Tibial nerve (tissue), 4 donors: ENCODE results near the gene TMEM61. TPM values are rescaled to one million over a fixed set of nuclear protein-coding genes. Genes with fewer than 3 reads are reported as not detected.

ENCODE experiments used
- DNase-seq, 2 donors: peaks; one replicate each; pipeline ENCODE4 v3.0.0-alpha.2; 2019; ENCODE audit warnings: low spot score in 2 of 2
- H3K27ac ChIP-seq, 4 donors: fragments of 200-600 bp; sonication (generic) in 3 of 4; one replicate each; pipeline ENCODE4 v1.5.1; 2017 to 2019; ENCODE audit warnings: mild to moderate bottlenecking in 1 of 4
- H3K27me3 ChIP-seq, 2 donors: fragments of 200-600 bp; sonication (generic) in 1 of 2; one replicate each; pipeline versions ENCODE4 v1.5.1 to v1.6.0; 2017 to 2019
- H3K36me3 ChIP-seq, 3 donors: fragments of 200-600 bp; sonication (generic); one replicate each; pipeline ENCODE4 v1.5.1; 2018 to 2019
- H3K4me1 ChIP-seq, 4 donors: fragments of 200-600 bp; sonication (generic) in 3 of 4; one replicate each; pipeline ENCODE4 v1.5.1; 2017 to 2019
- H3K4me3 ChIP-seq, 4 donors: fragments of 200-600 bp; sonication (generic) in 3 of 4; one replicate each; pipeline ENCODE4 v1.5.1; 2017 to 2019; ENCODE audit warnings: mild to moderate bottlenecking in 1 of 4, moderate library complexity in 1 of 4
- H3K9me3 ChIP-seq, 4 donors: fragments of 200-600 bp; sonication (generic) in 3 of 4; one replicate each; pipeline ENCODE4 v1.5.1; 2017 to 2019
- EP300 ChIP-seq, 2 donors: sonication (generic); formaldehyde crosslinking; IDR thresholded peaks; one replicate each; pipeline ENCODE4 v1.6.1; 2017; ENCODE audit warnings: antibody characterized with exemption in 2 of 2, mild to moderate bottlenecking in 1 of 2
- POLR2A ChIP-seq, 2 donors: fragments of 450-650 bp; IDR thresholded peaks; one replicate each; pipeline ENCODE4 v1.6.1; 2017; ENCODE audit warnings: antibody characterized with exemption in 2 of 2, mild to moderate bottlenecking in 2 of 2, moderate library complexity in 2 of 2
- WGBS, 2 donors: methylation state at CpG; one replicate each; pipeline ENCODE4 v1.1.5; 2018; 5-methylcytosine and 5-hydroxymethylcytosine counted together
- total RNA-seq, 4 donors: library from RNA; depleted of rRNA; stranded (reverse); fragments of >200 nt; gene quantifications; one replicate each; pipeline ENCODE4 v1.1.0, GENCODE V29; 2016
- TF ChIP-seq, protein P1 (sequence below), 5 experiments: fragments of 200-600 bp in 3 of 5; fragments of 450-650 bp in 2 of 5; sonication (generic) in 3 of 5; IDR thresholded peaks; one replicate each; pipeline ENCODE4 v1.5.1; 2016 to 2019; ENCODE audit warnings: antibody characterized with exemption in 5 of 5, mild to moderate bottlenecking in 3 of 5, moderate library complexity in 2 of 5

Gene TMEM61
- total RNA-seq, 4 donors from 2014 or later, result 0.84 TPM; not detected in 3

- TF ChIP-seq, protein P1, sequence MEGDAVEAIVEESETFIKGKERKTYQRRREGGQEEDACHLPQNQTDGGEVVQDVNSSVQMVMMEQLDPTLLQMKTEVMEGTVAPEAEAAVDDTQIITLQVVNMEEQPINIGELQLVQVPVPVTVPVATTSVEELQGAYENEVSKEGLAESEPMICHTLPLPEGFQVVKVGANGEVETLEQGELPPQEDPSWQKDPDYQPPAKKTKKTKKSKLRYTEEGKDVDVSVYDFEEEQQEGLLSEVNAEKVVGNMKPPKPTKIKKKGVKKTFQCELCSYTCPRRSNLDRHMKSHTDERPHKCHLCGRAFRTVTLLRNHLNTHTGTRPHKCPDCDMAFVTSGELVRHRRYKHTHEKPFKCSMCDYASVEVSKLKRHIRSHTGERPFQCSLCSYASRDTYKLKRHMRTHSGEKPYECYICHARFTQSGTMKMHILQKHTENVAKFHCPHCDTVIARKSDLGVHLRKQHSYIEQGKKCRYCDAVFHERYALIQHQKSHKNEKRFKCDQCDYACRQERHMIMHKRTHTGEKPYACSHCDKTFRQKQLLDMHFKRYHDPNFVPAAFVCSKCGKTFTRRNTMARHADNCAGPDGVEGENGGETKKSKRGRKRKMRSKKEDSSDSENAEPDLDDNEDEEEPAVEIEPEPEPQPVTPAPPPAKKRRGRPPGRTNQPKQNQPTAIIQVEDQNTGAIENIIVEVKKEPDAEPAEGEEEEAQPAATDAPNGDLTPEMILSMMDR (IDR thresholded peaks at IDR 0.05), result no peak
- TF ChIP-seq POLR2A (IDR thresholded peaks at IDR 0.05) (no peak), EP300 (IDR thresholded peaks at IDR 0.05) (no peak)
- H3K4me3 ChIP-seq, result no peak overlapping the region
- no peaks in the 10 kb centered on the region for H3K9me3 ChIP-seq
- H3K27me3 ChIP-seq, result no peaks in the 10 kb centered on the region
- no peaks in the 10 kb centered on the region for H3K4me1 ChIP-seq
- DNase-seq, result no peak
- no peaks in the 10 kb centered on the region for H3K36me3 ChIP-seq
- no peak overlapping the region for H3K27ac ChIP-seq
- WGBS, 2 donors, result 81 to 85% methylated on average over 8 of the region's 8 CpGs
Measured at GRCh38 chr1:54989473-54989872, 9.0 kb downstream of the TMEM61 start.

- H3K27ac ChIP-seq, result no peak overlapping the region
- no peaks in the 10 kb centered on the region for H3K36me3 ChIP-seq
- H3K4me1 ChIP-seq, result no peaks in the 10 kb centered on the region
- H3K27me3 ChIP-seq, result peaks cover 0 to 4% of the 10 kb centered on the region in 2 donors
- TF ChIP-seq EP300 (IDR thresholded peaks at IDR 0.05), result no peak
- no peak for TF ChIP-seq POLR2A (IDR thresholded peaks at IDR 0.05)
- TF ChIP-seq, protein P1 (IDR thresholded peaks at IDR 0.05), result no peak
- DNase-seq, result no peak
- no peak overlapping the region for H3K4me3 ChIP-seq
- H3K9me3 ChIP-seq, result no peaks in the 10 kb centered on the region
- 67 to 70% methylated on average over 12 to 13 of the region's 13 CpGs for WGBS, 2 donors
Measured at GRCh38 chr1:54989968-54990810, 9.8 kb downstream of the TMEM61 start.

- Histone ChIP-seq H3K9me3 (no peaks in the 10 kb centered on the region), H3K36me3 (no peaks in the 10 kb centered on the region), H3K4me1 (no peaks in the 10 kb centered on the region), H3K27ac (no peak overlapping the region), H3K27me3 (peaks cover 0 to 11% of the 10 kb centered on the region in 2 donors), H3K4me3 (no peak overlapping the region)
- DNase-seq, result no peak
- TF ChIP-seq, protein P1 (IDR thresholded peaks at IDR 0.05), result no peak
- no peak for TF ChIP-seq EP300 (IDR thresholded peaks at IDR 0.05)
- TF ChIP-seq POLR2A (IDR thresholded peaks at IDR 0.05), result no peak
- WGBS, 2 donors, result 68 to 69% methylated on average over 3 to 4 of the region's 4 CpGs
Measured at GRCh38 chr1:54990916-54991315, 10.5 kb downstream of the TMEM61 start.

- Histone ChIP-seq H3K27me3 (peaks cover 0 to 21% of the 10 kb centered on the region in 2 donors), H3K36me3 (no peaks in the 10 kb centered on the region), H3K27ac (no peak overlapping the region), H3K9me3 (no peaks in the 10 kb centered on the region), H3K4me3 (no peak overlapping the region), H3K4me1 (peaks cover 0 to 8% (median 5%) of the 10 kb centered on the region in 4 donors)
- WGBS, 2 donors, result 58 to 74% methylated on average over 7 to 12 of the region's 12 CpGs
- no peak for TF ChIP-seq EP300 (IDR thresholded peaks at IDR 0.05)
- no peak for TF ChIP-seq POLR2A (IDR thresholded peaks at IDR 0.05)
- DNase-seq, result no peak
Measured at GRCh38 chr1:54991939-54992338, 11.5 kb downstream of the TMEM61 start.

DNA sequence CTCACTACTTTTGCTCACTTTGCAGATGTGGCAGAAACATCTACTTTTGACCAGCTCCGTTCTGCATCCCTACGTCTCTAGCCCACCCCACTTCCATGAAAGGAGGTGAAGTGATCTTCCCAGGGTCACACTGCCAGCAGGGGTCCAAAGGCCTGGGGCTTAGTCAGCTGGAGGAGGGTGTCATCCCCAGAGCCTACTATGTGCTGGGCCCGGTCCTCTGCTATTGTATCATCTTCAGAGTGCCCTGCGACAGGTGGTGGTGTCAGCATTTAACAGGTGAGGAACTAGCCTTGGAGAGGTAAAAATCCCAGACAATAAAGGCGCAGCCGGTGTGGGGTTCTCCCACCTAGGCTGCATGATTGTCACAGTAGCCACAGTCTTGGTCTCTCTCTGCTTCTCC is 12.7 kb downstream of the TMEM61 start:
- Histone ChIP-seq H3K27me3 (peaks cover 0 to 33% of the 10 kb centered on the region in 2 donors), H3K36me3 (no peaks in the 10 kb centered on the region), H3K4me3 (no peak overlapping the region), H3K27ac (no peak overlapping the region), H3K9me3 (no peaks in the 10 kb centered on the region), H3K4me1 (peaks cover 0 to 11% (median 7%) of the 10 kb centered on the region in 4 donors)
- DNase-seq, result no peak
- WGBS, 2 donors, result 87 to 90% methylated on average over 6 of the region's 6 CpGs
- TF ChIP-seq EP300 (IDR thresholded peaks at IDR 0.05) (no peak), POLR2A (IDR thresholded peaks at IDR 0.05) (no peak)
- TF ChIP-seq, protein P1 (IDR thresholded peaks at IDR 0.05), result no peak
